ENCODE data around the gene TMEM233.

TMEM233 gene

GRCh38 chr12:119659289-119659897 lies 65.8 kb downstream of the TMEM233 start:
- peak; percentile 45 for DNase-seq (ENCODE audit: low read depth)

DNA sequence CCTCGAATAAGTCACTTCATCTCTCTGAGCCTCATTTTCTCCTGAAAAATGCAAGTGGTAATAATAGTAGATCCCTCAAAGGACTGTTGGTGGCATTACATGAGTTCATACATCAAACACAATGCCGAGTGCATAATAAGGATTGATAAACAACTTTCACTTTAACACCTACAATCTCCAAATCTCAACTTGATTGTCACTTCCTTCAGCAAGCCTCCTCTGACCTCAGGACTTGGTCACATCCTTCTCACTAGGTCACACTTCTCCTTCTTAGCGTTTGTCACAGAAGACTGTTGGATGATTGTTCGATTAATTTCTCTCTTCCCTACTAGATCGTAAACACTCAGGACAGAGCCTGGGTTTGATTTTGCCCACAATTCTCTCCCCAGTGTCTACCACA lies 66.5 kb downstream of the TMEM233 start:
- DNase-seq (ENCODE audit: low read depth): no peak

DNA sequence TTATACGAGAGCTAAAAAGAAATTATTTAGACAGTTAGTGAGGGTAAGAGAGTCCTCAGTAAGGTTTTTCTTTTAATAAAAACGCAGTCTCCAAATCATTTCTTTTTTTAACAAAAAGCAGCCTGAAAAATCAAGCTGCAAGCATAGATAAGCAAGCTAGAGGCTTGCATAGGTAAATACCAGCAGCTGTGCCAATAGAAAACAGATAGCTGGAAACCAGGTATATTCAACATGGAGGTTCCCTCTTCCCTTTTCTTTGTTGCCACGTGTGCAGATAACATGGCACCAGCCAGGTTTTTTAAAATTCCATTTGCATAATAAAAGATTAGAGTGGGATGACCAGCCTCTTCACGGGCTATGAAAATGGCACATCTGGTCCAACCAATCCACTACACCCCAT lies 68.3 kb downstream of the TMEM233 start:
- no peak for DNase-seq (ENCODE audit: low read depth)

GRCh38 chr12:119664642-119665041 lies 71.1 kb downstream of the TMEM233 start:
- DNase-seq (ENCODE audit: low read depth): no peak

DNA sequence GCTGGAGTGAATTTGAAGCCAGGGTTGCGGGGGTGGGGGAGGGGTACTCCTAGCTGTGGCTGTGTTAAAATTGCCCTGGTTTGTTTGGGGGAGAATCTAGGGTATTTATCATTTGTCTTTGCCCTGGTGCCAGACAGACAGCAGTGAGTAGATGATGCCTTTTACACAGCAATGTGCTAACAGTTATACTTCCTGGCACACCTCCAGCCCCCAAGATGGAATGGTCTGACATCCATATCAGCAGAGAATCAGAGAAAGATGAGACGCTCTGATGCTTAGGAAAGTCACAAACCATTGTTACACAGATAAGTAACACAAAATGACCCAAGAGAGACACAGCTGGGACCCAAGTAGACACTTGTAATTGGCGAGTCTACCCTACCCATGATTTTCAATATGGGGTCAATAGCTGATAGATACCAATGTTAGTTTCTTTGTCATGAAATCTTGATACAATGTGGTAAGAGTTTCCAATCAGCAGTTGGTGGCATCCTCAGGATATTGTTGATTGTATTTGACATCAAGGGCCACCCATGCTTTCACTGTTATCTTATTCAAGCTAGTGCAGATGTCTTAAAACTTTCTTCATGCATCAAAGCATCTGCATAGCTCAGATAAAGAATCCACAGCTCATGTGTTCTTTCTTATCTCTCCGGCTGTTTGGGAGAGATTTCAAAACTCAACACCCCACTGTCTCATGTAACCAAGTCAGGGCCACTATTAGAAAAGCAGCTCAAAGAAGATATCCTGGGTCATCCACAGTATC lies 71.8 kb downstream of the TMEM233 start:
- DNase-seq (ENCODE audit: low read depth): no peak

- no peak for DNase-seq (ENCODE audit: low read depth)
These were observed 72.7 kb downstream of the TMEM233 start for GRCh38 chr12:119666226-119666795.

DNA sequence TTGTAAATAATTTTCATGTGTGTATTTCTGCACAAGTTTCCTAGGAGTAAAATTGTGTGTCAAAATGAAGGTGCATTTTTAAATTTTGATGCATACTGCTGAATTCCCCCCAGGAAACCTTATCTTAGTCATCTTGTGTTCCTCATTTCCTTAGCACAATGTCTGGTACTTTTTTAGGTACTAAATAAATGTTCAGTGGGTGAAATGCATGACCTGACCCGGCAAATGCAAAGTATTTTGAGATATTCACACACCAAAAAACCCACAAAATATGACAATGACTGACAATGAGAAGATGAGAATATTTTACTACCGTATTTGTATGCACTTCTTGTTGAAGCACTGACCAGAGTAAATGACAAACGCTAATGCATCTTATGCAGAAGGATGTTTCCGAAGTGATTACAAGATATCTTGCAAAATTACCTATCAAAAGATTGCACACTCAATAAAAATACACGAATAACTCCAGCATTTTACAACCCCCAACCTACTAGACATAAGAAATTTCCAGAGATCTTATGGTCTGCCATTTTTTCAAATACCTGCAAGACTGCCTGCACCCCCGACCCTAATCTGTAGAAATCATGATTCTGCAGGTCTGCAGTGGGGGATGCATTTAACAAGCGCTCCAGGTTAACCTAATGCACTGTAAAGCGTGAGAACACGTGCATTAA lies 73.5 kb downstream of the TMEM233 start:
- no peak for DNase-seq (ENCODE audit: low read depth)

GRCh38 chr12:119667577-119668323 lies 74.2 kb downstream of the TMEM233 start, which contains the start of gene PRKAB1:
TSS of gene PRKAB1 (plus strand) at chr12:119668133. CDS start at chr12:119668245, 112 bp downstream.
- DNase-seq (ENCODE audit: low read depth): peak; percentile 98

GRCh38 chr12:119668324-119668841 lies 74.8 kb downstream of the TMEM233 start:
- DNase-seq (ENCODE audit: low read depth): peak; percentile 30

DNA sequence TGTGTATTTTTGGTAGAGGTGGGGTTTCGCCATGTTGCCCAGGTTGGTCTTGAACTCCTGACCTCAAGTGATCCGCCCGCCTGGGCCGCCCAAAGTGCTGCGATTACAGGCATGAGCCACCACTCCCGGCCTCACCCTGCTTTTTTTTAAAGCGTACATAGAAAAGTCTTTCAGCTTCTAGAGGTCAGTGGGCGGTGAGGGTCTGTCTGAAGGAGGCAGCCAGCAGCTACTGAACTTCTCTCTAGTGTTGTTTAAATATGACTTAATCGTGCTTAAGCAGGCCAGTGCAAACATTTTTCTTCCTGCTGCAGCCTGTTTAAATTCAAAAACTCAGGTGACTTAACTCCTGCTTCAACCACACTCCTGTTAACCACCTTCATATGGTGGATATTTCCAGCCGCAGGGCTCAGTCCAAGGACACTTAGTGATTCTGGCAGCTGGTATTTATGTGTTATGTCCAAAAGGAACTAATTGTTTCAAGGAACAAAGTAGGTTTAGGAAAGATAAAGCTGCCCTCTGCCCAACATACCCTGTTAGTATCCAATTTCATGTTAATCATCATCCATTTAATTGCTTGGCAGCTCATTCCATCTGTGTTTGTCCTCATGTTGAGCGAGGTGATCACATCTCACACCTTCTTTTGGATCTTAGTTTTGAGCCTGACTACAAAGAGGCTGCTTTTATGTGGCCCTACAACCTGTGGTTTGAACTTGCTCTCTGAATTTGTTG lies 76.3 kb downstream of the TMEM233 start:
- DNase-seq (ENCODE audit: low read depth): peak; percentile 13

- no peak for DNase-seq (ENCODE audit: low read depth)
These were observed 77.5 kb downstream of the TMEM233 start for GRCh38 chr12:119671070-119671469.

DNA sequence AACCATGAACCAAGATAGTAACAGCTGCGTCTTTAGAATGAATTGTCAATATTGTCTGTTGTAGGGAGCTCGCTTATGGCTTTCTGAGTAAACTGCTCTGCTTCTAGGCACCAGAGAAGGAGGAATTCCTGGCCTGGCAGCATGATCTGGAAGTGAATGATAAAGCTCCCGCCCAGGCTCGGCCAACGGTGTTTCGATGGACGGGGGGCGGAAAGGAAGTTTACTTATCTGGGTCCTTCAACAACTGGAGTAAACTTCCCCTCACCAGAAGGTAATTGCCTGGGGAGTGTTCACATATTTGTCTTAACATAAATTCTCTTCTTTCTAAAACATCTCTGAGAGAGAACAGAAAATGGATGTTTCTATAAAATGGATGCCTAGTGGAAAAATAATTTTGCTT lies 78.6 kb downstream of the TMEM233 start:
- no peak for DNase-seq (ENCODE audit: low read depth)

DNA sequence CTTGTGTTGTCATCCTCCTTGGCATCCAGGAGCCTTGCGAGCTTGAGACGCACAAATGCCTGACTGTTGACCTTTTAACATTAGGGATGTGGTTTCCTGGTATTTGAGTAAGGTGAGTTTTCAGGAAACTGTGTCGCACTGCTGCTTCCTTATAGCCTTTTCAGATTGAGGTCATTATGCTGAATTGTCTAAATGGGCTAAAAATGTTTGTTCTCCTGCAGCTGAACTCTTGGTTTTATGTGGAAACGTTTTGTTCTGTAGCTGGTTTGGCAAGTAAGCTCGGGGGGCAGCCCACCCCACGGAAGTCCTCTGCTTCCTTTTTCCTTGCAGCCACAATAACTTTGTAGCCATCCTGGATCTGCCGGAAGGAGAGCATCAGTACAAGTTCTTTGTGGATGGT lies 80.1 kb downstream of the TMEM233 start:
- DNase-seq (ENCODE audit: low read depth): no peak

- DNase-seq (ENCODE audit: low read depth): no peak
These were observed 81.0 kb downstream of the TMEM233 start for GRCh38 chr12:119674560-119674959.

GRCh38 chr12:119676022-119676421 lies 82.4 kb downstream of the TMEM233 start:
- no peak for DNase-seq (ENCODE audit: low read depth)

DNA sequence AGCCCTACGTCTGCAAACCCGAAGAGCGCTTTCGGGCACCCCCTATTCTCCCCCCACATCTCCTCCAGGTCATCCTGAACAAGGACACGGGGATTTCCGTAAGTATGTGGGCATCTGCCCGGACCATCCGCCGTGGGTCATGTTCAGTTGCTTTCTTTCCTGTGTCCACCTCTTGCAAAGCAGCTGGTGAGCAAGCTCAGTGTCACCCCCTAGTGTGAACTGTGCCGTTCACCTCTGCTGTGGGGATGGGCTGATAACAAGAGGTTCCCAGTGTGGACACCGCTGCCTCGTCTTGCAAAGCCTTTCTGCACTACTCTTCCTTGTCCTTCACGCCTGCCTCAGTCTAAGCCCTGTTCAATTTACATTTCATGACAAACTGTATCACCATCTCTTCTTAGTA lies 83.0 kb downstream of the TMEM233 start:
- DNase-seq (ENCODE audit: low read depth): no peak

DNA sequence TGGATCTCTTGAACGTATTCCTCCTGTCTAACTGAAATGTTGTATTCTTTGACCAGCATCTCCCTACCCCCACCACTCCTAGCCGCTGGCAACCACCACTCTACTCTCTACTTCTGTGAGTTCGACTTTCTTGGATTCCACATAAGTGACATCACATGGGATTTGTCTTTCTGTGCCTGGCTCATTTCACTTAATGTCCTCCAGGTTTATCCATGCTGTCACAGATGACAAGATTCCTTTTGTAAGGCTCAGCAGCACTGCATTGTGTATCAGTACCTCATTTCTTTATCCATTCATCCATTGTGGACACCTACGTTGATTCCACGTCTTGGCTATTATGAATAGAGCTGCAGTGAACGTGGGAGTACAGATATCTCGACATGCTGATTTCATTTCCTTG lies 84.9 kb downstream of the TMEM233 start:
- DNase-seq (ENCODE audit: low read depth): peak; percentile 49

DNA sequence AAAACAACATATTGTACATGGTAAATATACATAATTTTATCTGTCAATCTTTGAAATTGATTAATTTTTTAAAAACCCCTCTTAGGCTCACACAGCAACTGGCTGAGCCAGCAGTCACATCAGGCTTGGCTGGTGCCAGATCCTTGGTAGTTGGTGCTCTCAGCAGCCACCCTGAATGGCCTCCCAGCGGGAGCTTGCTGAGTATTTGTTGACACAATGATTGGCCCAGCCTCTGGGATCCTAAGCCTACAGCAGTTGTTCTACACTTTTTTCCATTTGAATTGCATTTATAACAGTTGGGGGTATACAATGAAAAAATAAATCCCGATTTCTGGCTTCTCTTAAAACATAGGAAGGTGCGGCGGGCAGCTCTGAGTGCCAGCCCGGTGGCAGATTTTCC lies 85.5 kb downstream of the TMEM233 start:
- no peak for DNase-seq (ENCODE audit: low read depth)

DNA sequence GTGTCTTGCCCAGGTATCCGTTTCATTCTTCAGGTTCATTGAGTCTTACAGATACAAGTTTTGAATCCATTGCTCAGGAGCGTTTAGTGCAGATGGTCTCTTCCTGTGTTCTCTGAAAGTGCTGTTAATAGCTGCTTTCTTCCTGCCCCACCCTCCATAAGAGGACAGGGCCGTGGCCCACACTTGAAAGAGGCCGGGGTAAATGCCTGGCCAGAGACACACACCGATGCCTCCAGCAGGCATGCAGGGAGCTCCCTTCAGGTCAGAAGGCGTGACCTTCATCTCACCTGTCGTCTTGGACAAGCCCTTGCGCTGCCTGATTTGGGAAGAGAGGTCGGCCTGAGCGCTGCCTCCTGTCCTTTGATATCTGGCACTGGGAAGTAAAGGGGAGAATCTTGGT lies 85.9 kb downstream of the TMEM233 start:
- DNase-seq (ENCODE audit: low read depth): no peak

- no peak for DNase-seq (ENCODE audit: low read depth)
These were observed 87.5 kb downstream of the TMEM233 start for GRCh38 chr12:119681111-119681510.
